HEK293T (cell line): Measurements from ENCODE around the gene CTBP1.

Source experiments
- ARNT ChIP-seq: fragments of 450-650 bp; IDR thresholded peaks from 2 replicates; pipeline ENCODE4 v1.6.1; 2017; ENCODE audit warnings: mild to moderate bottlenecking
- FOXK2 ChIP-seq: fragments of 450-650 bp; IDR thresholded peaks from 2 replicates; pipeline ENCODE4 v1.6.1; 2016; ENCODE audit warnings: mild to moderate bottlenecking
- FOXM1 ChIP-seq: fragments of 450-650 bp; IDR thresholded peaks from 2 replicates; pipeline ENCODE4 v1.6.1; 2017; ENCODE audit warnings: mild to moderate bottlenecking, borderline replicate concordance
- SUZ12 ChIP-seq: fragments of 450-650 bp; IDR thresholded peaks from 2 replicates; pipeline ENCODE4 v1.6.1; 2016; ENCODE audit warnings: mild to moderate bottlenecking
- TARDBP ChIP-seq: fragments of 450-650 bp; IDR thresholded peaks from 2 replicates; pipeline ENCODE4 v1.6.1; 2016
- ZNF384 ChIP-seq: fragments of 450-650 bp; IDR thresholded peaks from 2 replicates; pipeline ENCODE4 v1.6.1; 2016

GRCh38 chr4:1176398-1177273 lies 72.3 kb downstream of the CTBP1 start:
- TF ChIP-seq SUZ12 (no peak), FOXM1 (no peak), FOXK2 (no peak), TARDBP (no peak), ZNF384 (no peak), ARNT (no peak)
